Measurements from ENCODE around the gene RIPK1.

- TF ChIP-seq CTCF (IDR thresholded peaks at IDR 0.05) (no peak), ESRRA (IDR thresholded peaks at IDR 0.05; ENCODE audit: borderline replicate concordance, low read length) (no peak), POLR2A (IDR thresholded peaks at IDR 0.05; ENCODE audit: low read length) (no peak), BHLHE40 (IDR thresholded peaks at IDR 0.05; ENCODE audit: low read depth, low read length) (no peak), RAD21 (conservative IDR thresholded peaks at IDR 0.05 in 1 of 2, IDR thresholded peaks at IDR 0.05 in 1 of 2) (no peak), CBX2 (IDR thresholded peaks at IDR 0.05; ENCODE audit: borderline replicate concordance, low read depth) (no peak), ZFP36 (IDR thresholded peaks at IDR 0.05; ENCODE audit: borderline replicate concordance, partially characterized antibody) (no peak), CEBPB (IDR thresholded peaks at IDR 0.05) (no peak)
Observed at GRCh38 chr6:3144571-3144970, 76.3 kb downstream of the RIPK1 start.
